ENCODE results near the gene ERFE.

Gene ERFE

GRCh38 chr2:238180554-238180953 is 21.8 kb downstream of the ERFE start:
- intact Hi-C loops (cut with DNase I), result no loop called here

DNA sequence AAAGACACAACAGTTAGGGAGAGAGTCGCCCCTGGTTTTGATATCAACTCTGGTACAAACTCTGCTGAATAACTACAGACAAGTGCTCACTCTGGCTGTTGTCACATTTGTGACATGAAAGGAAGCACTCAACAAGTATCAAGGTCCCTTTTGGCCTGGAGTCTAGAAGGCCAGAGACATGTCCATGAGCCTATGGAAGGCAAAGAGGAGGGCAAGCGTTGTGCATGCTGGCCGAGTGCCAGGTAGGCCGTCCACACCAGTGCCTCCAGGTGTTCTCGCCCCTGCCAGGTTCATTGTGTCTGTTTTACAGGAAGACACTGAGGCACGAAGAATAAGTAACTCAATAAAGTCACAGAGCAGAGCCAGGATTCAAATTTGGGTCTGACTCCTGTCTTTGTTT is 23.6 kb downstream of the ERFE start:
- DNase-seq, result no peak
- intact Hi-C loops (cut with DNase I), result no loop called here

More at GRCh38 chr2:238180554-238180953, 21.8 kb downstream of the ERFE start:
- DNase-seq, result no peak

DNA sequence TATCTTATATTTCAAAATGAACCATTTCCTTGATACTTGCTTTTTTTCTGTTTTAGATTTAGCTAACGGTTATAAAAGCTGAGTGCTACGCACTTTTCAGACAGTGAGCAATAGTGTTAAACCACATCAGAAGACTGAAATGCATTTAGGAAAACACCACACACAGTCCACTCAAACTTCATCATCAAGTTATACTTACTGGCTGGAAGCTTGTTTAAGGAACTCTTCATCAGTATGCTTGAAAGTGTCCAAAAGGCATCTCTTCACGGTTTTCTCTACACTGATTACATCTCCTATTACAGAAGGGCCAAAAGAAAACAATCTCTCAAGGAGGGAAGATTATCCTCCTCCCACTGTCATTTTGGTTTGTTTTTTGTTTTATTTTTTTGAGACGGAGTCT is 25.1 kb downstream of the ERFE start:
- intact Hi-C loops (cut with DNase I), result no loop called here
- no peak for DNase-seq

DNA sequence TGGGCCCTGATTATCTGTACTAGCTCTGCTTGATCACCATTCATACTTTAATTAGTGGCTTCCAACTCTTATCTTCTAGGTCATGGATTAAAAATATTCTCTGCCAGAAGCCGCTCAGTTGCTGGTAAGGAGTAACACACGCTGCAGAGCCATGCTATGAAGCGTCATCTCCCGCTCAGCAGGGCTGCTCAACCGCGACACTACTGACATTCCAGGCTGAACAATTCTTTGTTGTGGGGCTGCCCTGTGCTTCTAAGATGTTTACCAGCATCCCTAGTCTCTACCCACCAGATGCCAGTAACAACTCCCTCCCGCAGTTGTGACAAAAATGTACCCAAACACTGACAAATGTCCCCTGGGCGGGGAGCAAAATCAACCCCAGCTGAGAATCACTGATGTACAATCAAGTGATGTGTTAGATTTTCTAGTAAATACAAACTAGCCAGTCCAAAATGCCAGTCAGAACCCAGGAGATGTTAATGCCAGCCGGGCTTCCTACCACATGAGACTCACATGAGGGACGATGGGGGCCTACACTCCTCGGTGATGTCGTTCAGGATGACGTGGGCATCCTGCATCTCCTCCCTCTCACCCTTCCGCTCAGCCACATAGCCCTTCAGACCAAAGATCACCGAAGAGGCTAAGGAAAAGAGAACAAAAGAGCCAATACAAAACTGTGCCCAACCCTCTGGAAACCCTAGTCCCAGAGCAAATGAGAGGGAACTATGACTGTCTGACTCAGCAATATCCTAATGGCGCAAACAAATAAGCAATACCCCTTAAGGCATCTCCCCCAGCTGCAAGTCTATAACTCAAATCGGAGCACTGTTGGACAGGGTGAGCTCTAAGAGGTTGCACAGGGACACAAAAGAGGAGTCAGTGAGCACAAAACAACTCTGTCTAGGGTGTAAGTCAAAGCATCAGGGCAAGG is 29.1 kb downstream of the ERFE start:
- intact Hi-C loops (cut with DNase I), result no loop called here
- peak in 25 of 42 donors; percentile 12 to 78 (median 49) for DNase-seq

DNA sequence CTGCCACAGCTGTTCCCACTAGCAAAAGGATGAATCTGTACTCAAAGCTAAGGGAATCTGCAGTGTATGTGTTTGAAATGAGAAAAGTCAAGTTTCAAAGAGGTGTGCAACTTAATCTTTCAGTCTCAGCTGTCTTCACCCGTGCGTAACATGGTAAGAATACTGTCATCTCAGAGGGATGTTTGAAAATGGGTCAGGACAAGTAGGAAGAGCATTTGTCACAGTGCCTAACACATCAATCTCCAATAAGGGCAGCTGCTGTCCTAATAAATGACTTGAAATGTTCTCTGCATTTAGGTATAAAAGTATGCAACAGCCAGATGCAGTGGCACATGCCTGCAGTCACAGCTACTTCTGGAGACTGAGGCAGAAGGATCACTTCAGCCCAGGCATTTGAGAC is 31.7 kb downstream of the ERFE start:
- intact Hi-C loops (cut with DNase I), result no loop called here
- peak in 1 of 42 donors; percentile 16 for DNase-seq

- intact Hi-C loops (cut with DNase I), result no loop called here
- no peak for DNase-seq
Observed at GRCh38 chr2:238202326-238203093, 43.7 kb downstream of the ERFE start.

DNA sequence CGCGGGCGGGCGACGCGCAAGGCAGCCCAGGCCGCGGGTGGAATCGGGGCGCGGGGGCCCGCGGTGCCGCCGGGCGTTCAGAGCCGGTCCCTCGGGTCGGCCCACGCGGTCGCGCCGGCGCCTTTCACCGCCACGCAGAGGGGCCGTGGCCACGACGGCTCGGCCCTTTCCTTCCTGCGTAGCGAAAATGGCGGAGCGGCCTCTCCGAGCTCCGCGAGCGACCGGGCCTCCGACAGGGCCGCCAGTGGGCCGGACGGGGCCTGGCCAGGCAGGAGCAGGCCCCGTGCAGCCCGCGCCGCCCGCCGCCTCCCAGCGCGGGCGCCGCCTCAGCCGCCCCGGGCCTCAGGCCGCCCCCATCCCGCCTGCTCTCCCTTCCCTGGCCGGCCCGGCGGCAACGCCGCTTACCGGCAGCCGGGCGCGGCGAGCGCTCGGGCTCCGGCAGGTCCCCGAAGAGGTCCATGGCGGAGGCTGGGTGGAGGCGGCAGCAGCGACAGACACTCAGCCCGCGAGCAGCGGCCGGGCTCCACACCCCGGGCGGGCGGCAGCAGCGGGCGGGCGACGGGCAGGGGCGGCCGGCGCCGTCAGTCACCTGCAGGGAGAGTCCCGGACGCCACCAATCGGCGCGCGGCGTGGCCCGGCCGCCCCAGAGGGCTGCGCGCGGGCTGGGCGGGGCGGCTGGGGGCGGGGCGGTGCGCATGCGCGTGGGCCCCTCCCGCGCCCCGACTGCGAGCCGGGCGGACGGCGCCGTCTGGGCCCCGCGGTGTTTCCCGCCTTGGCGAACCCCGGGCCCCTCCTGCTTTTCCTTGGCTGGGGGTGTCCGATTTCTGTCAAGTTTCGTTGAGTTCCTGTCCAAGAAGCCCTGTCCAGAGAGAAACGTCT is 44.6 kb downstream of the ERFE start, which contains the start of gene ILKAP:
ILKAP (minus strand) TSS at position 602 of the 879 bp plus-strand sequence; CDS start at position 460, 142 bp downstream.
- intact Hi-C loops (cut with DNase I), result no loop called here
- peak; percentile 62 to 95 (median 90) for DNase-seq

- peak in 2 of 42 donors; percentile 8 to 39 for DNase-seq
- intact Hi-C loops (cut with DNase I), result no loop called here
Observed at GRCh38 chr2:238203973-238204683, 45.4 kb downstream of the ERFE start.

GRCh38 chr2:238207006-238207405 is 48.2 kb downstream of the ERFE start:
- DNase-seq, result no peak
- intact Hi-C loops (cut with DNase I), result no loop called here

- DNase-seq, result peak; percentile 75 to 95 (median 90)
- intact Hi-C loops (cut with DNase I), result no loop called here
Observed at GRCh38 chr2:238216651-238217184, 57.9 kb downstream of the ERFE start.
